Neural cell (in vitro differentiated cells): ENCODE data around the gene PLCB4. TPM values are rescaled to one million over a fixed set of nuclear protein-coding genes. Genes with fewer than 3 reads are reported as not detected.

Experiments used
- H2AFZ ChIP-seq: fragments of 200-600, 300-800 bp; sonication (generic), shearing (Covaris generic); 2 replicates; pipeline ENCODE4 v1.6.0; 2014; ENCODE audit warnings: low read depth, mild to moderate bottlenecking, antibody characterized with exemption, low read length, moderate library complexity
- H3F3A ChIP-seq: fragments of 200-600 bp; shearing (Covaris generic); 2 replicates; pipeline ENCODE4 v1.6.1; 2016; ENCODE audit warnings: mild to moderate bottlenecking, moderate library complexity, mixed read lengths, antibody characterized with exemption, low read length; ENCODE audit not compliant: insufficient read depth, poor library complexity, severe bottlenecking
- H3K27ac ChIP-seq: fragments of 200-600, 300-800 bp; sonication (generic), shearing (Covaris generic); 2 replicates; pipeline ENCODE4 v1.5.1; 2014; ENCODE audit warnings: mild to moderate bottlenecking, low read length, moderate library complexity
- H3K27me3 ChIP-seq: fragments of 300-800, 200-600 bp; sonication (generic), shearing (Covaris generic); 2 replicates; pipeline ENCODE4 v1.6.0; 2014; ENCODE audit warnings: mild to moderate bottlenecking, low read depth, low read length, moderate library complexity; ENCODE audit not compliant: insufficient read depth
- H3K36me3 ChIP-seq: fragments of 300-800, 200-600 bp; sonication (generic), shearing (Covaris generic); 2 replicates; pipeline ENCODE4 v1.5.1; 2014; ENCODE audit warnings: mild to moderate bottlenecking, antibody characterized with exemption, low read length, moderate library complexity; ENCODE audit not compliant: insufficient read depth
- H3K4me2 ChIP-seq: fragments of 300-800, 200-600 bp; sonication (generic), shearing (Covaris generic); 2 replicates; pipeline ENCODE4 v1.6.0; 2014; ENCODE audit warnings: mild to moderate bottlenecking, low read length
- H3K4me3 ChIP-seq: fragments of 300-800, 200-600 bp; sonication (generic), shearing (Covaris generic); 2 replicates; pipeline ENCODE4 v1.5.1; 2014; ENCODE audit warnings: mild to moderate bottlenecking, low read length, moderate library complexity
- H3K79me2 ChIP-seq: fragments of 200-600 bp; shearing (Covaris generic); replicated peaks from 2 replicates; pipeline ENCODE4 v1.6.0; 2014; ENCODE audit warnings: mild to moderate bottlenecking, low read length, moderate library complexity; ENCODE audit not compliant: insufficient read depth
- H3K9ac ChIP-seq: fragments of 300-800, 200-600 bp; sonication (generic), shearing (Covaris generic); 2 replicates; pipeline ENCODE4 v1.6.1; 2016; ENCODE audit warnings: mild to moderate bottlenecking, low read length, mixed read lengths
- H3K9me2 ChIP-seq: fragments of 200-600 bp; shearing (Covaris generic); 2 replicates; pipeline ENCODE4 v1.6.1; 2016; ENCODE audit warnings: mild to moderate bottlenecking, low read length, mixed read lengths; ENCODE audit not compliant: insufficient read depth
- H3K9me3 ChIP-seq: fragments of 200-600, 300-800 bp; sonication (generic), shearing (Covaris generic); 2 replicates; pipeline ENCODE4 v1.6.1; 2016; ENCODE audit warnings: mild to moderate bottlenecking, mixed run types, low read length, moderate library complexity, mixed read lengths
- H4K20me1 ChIP-seq: fragments of 200-600 bp; shearing (Covaris generic); 2 replicates; pipeline ENCODE4 v1.6.1; 2016; ENCODE audit warnings: mild to moderate bottlenecking, mixed run types; ENCODE audit not compliant: insufficient read depth
- EP300 ChIP-seq: fragments of 450-650 bp; conservative IDR thresholded peaks from 2 replicates; pipeline ENCODE4 v1.6.1; 2014; ENCODE audit warnings: antibody characterized with exemption, mild to moderate bottlenecking, moderate library complexity; ENCODE audit not compliant: poor library complexity, severe bottlenecking
- EZH2 ChIP-seq: fragments of 200-600, 300-800 bp; shearing (Covaris generic), sonication (generic); IDR thresholded peaks from 2 replicates; pipeline ENCODE4 v1.6.1; 2014; ENCODE audit warnings: antibody characterized with exemption, low read length, borderline replicate concordance, mild to moderate bottlenecking; ENCODE audit not compliant: insufficient read depth, poor library complexity, severe bottlenecking
- MXI1 ChIP-seq: fragments of 450-650 bp; conservative IDR thresholded peaks from 2 replicates; pipeline ENCODE4 v1.6.1; 2014; ENCODE audit warnings: antibody characterized with exemption, mild to moderate bottlenecking; ENCODE audit not compliant: poor library complexity, severe bottlenecking
- POLR2AphosphoS5 ChIP-seq: IDR thresholded peaks from 2 replicates; pipeline ENCODE4 v1.6.1; 2012
- RAD21 ChIP-seq: fragments of 450-650 bp; conservative IDR thresholded peaks from 2 replicates; pipeline ENCODE4 v1.6.1; 2014; ENCODE audit warnings: antibody characterized with exemption, mild to moderate bottlenecking, moderate library complexity
- SMC3 ChIP-seq: fragments of 450-650 bp; conservative IDR thresholded peaks from 2 replicates; pipeline ENCODE4 v1.6.1; 2014; ENCODE audit warnings: antibody characterized with exemption, mild to moderate bottlenecking, moderate library complexity; ENCODE audit not compliant: poor library complexity
- TAF1 ChIP-seq: IDR thresholded peaks from 2 replicates; pipeline ENCODE4 v1.6.1; 2012; ENCODE audit warnings: low read depth
- polyA plus RNA-seq: library from polyadenylated mRNA; depleted of rRNA; stranded (reverse); fragments of >200 nt; gene quantifications from 2 replicates; pipeline ENCODE4 v1.2.3, GENCODE V29; 2014
- TF ChIP-seq, protein P1 (sequence below): IDR thresholded peaks from 2 replicates; pipeline ENCODE4 v1.6.1; 2012; ENCODE audit warnings: borderline replicate concordance
- TF ChIP-seq, protein P2 (sequence below): fragments of 450-650 bp; IDR thresholded peaks from 2 replicates; pipeline ENCODE4 v1.5.1; 2014; ENCODE audit warnings: antibody characterized with exemption, mild to moderate bottlenecking, moderate library complexity; ENCODE audit not compliant: poor library complexity, severe bottlenecking

PLCB4 gene
- polyA plus RNA-seq, 1 donor from 2014 or later, result 13.1 TPM

DNA sequence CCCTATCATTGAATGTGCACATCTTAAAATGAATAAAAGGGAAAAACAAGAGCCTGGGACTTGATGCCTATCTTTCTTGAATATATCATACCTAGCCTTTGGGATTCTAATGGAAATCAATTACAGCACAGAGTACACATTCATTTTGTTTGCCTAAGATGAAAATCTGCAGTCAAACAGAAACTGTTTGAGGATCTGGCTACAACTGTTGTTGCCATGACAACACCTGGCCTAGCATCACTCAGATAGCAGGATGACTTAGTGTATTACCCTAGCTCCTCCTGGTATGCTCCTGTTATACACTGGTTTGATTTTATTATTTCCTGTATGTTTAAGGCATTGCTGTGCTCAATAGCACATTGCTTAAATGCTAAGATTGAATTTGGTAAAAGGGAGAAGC is 374.0 kb downstream of the PLCB4 start:
- TF ChIP-seq, protein P1, sequence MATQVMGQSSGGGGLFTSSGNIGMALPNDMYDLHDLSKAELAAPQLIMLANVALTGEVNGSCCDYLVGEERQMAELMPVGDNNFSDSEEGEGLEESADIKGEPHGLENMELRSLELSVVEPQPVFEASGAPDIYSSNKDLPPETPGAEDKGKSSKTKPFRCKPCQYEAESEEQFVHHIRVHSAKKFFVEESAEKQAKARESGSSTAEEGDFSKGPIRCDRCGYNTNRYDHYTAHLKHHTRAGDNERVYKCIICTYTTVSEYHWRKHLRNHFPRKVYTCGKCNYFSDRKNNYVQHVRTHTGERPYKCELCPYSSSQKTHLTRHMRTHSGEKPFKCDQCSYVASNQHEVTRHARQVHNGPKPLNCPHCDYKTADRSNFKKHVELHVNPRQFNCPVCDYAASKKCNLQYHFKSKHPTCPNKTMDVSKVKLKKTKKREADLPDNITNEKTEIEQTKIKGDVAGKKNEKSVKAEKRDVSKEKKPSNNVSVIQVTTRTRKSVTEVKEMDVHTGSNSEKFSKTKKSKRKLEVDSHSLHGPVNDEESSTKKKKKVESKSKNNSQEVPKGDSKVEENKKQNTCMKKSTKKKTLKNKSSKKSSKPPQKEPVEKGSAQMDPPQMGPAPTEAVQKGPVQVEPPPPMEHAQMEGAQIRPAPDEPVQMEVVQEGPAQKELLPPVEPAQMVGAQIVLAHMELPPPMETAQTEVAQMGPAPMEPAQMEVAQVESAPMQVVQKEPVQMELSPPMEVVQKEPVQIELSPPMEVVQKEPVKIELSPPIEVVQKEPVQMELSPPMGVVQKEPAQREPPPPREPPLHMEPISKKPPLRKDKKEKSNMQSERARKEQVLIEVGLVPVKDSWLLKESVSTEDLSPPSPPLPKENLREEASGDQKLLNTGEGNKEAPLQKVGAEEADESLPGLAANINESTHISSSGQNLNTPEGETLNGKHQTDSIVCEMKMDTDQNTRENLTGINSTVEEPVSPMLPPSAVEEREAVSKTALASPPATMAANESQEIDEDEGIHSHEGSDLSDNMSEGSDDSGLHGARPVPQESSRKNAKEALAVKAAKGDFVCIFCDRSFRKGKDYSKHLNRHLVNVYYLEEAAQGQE, result no peak
- TF ChIP-seq RAD21 (no peak), POLR2AphosphoS5 (peak; percentile 15), EZH2 (no peak), SMC3 (peak; percentile 16), MXI1 (no peak)
- TF ChIP-seq, protein P2, sequence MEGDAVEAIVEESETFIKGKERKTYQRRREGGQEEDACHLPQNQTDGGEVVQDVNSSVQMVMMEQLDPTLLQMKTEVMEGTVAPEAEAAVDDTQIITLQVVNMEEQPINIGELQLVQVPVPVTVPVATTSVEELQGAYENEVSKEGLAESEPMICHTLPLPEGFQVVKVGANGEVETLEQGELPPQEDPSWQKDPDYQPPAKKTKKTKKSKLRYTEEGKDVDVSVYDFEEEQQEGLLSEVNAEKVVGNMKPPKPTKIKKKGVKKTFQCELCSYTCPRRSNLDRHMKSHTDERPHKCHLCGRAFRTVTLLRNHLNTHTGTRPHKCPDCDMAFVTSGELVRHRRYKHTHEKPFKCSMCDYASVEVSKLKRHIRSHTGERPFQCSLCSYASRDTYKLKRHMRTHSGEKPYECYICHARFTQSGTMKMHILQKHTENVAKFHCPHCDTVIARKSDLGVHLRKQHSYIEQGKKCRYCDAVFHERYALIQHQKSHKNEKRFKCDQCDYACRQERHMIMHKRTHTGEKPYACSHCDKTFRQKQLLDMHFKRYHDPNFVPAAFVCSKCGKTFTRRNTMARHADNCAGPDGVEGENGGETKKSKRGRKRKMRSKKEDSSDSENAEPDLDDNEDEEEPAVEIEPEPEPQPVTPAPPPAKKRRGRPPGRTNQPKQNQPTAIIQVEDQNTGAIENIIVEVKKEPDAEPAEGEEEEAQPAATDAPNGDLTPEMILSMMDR, result no peak
- peak overlapping the region; percentile 47 for H3K27ac ChIP-seq
- no peak overlapping the region for H3K9ac ChIP-seq
- no peaks in the 10 kb centered on the region for H4K20me1 ChIP-seq
- H3K79me2 ChIP-seq, result no peaks in the 10 kb centered on the region
- H3K36me3 ChIP-seq, result peaks cover 4% of the 10 kb centered on the region
- no peak overlapping the region for H3K4me2 ChIP-seq
- peak overlapping the region; percentile 3 for H3K4me3 ChIP-seq
- no peaks in the 10 kb centered on the region for H3F3A ChIP-seq
- no peaks in the 10 kb centered on the region for H3K9me2 ChIP-seq
- H2AFZ ChIP-seq, result no peak overlapping the region
- H3K9me3 ChIP-seq, result peaks cover 9% of the 10 kb centered on the region
- H3K27me3 ChIP-seq, result no peaks in the 10 kb centered on the region

DNA sequence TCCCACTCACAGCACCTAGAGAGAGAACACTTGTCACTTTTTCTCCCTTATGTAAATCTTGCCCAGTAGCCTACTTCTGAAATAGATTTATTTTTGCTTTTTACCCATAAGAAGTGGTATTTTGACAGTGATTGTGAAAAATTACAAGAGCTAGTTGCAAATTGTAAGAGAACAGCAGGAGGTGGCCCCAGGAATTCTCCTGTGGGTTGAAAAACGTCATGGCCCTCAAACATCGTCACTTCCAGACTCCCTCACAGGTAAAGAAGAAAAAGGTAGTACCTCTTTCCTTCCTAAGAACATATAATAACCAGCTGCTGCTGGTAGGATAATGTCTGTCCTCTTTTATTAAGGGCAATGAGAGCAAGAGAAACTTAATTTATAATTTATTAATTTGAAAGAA is 376.0 kb downstream of the PLCB4 start:
- H3K9me2 ChIP-seq, result no peaks in the 10 kb centered on the region

More for the DNA sequence above, 376.0 kb downstream of the PLCB4 start:
- Histone ChIP-seq H3K27me3 (no peaks in the 10 kb centered on the region), H2AFZ (no peak overlapping the region), H3K79me2 (no peaks in the 10 kb centered on the region), H3K36me3 (no peaks in the 10 kb centered on the region), H3K27ac (no peak overlapping the region), H3F3A (no peaks in the 10 kb centered on the region), H3K9ac (no peak overlapping the region), H4K20me1 (no peaks in the 10 kb centered on the region), H3K4me2 (no peak overlapping the region), H3K4me3 (no peak overlapping the region), H3K9me3 (no peaks in the 10 kb centered on the region)
- TF ChIP-seq EZH2, result no peak
- TF ChIP-seq TAF1, result no peak
- no peak for TF ChIP-seq EP300
- no peak for TF ChIP-seq MXI1
- no peak for TF ChIP-seq SMC3
- no peak for TF ChIP-seq POLR2AphosphoS5
- TF ChIP-seq, protein P1, result no peak
- no peak for TF ChIP-seq RAD21
- TF ChIP-seq, protein P2, result no peak
